Mesenteric fat pad (tissue), 1 donor: ENCODE results near the gene ULK3. TPM values are rescaled to one million over a fixed set of nuclear protein-coding genes. Genes with fewer than 3 reads are reported as not detected.

Experiments used
- DNase-seq: peaks from one replicate; pipeline ENCODE4 v3.0.0-alpha.2; 2020; ENCODE audit warnings: low spot score
- total RNA-seq: library from RNA; stranded (reverse); fragmentation: NEBNext Ultra II Directional; extraction: Animal tissue kit (Norgen Biotek cat#: 25700); gene quantifications from one replicate; pipeline ENCODE4 v1.2.1, GENCODE V29; 2021
- donor health status: DM: yes; HTN: yes; CAD: no.

The ULK3 gene
- total RNA-seq, 1 donor from 2014 or later = 31.5 TPM

- no peak for DNase-seq
Observed at GRCh38 chr15:74799856-74800558, 42.9 kb downstream of the ULK3 start.

DNA sequence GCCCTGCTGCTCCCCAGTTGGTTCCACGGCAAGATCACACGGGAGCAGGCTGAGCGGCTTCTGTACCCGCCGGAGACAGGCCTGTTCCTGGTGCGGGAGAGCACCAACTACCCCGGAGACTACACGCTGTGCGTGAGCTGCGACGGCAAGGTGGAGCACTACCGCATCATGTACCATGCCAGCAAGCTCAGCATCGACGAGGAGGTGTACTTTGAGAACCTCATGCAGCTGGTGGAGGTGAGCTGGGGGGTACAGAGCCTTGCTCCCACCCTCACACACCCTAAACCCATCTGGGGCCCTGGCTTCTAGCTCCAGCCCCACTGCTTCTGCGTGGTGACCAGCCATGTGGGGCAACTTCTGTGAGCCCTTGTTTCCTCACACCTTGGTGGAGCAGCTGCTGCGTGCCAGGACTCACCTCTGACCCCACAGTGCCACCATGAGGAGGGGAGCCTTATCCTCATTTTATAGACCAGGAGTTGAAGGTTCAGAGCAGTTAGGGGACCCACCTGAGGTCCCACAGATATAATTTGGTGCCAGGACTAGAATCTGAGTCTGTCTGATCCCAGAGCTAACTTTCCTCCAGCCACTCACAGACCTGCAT, 43.6 kb downstream of the ULK3 start:
- no peak for DNase-seq

DNA sequence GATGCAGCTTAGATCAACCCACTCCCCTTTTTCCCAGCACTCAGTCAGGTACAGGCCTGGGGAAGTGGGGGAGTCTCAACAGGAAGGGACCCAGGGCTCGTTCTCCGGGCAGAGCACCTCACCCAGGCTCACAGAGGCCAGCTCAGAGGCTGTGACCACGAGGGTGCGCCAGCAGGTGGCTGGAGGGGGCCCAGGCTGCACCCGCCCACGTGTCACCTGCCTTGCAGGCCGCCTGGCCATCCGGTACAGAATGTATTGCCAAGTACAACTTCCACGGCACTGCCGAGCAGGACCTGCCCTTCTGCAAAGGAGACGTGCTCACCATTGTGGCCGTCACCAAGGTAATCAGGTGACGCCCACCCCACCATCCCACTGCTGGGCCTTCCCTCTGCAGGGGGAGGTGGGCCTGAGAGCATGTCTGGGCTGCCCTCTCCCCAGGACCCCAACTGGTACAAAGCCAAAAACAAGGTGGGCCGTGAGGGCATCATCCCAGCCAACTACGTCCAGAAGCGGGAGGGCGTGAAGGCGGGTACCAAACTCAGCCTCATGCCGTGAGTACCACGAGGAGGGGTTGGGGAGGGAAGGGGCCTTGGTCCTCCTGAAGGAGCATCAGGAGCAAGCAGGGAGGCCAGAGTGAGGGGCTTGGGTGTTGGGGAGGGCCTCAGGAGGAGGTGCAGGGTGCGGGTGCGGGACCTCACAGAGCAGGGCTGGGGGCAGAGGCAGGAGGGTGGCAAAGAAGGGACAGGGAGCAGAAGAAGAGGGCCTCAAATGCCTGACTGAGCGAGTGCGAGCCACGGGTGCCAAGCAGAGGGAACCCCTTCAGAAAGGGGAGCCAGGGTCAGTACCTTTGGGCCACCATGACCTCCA, 44.3 kb downstream of the ULK3 start:
- no peak for DNase-seq

DNA sequence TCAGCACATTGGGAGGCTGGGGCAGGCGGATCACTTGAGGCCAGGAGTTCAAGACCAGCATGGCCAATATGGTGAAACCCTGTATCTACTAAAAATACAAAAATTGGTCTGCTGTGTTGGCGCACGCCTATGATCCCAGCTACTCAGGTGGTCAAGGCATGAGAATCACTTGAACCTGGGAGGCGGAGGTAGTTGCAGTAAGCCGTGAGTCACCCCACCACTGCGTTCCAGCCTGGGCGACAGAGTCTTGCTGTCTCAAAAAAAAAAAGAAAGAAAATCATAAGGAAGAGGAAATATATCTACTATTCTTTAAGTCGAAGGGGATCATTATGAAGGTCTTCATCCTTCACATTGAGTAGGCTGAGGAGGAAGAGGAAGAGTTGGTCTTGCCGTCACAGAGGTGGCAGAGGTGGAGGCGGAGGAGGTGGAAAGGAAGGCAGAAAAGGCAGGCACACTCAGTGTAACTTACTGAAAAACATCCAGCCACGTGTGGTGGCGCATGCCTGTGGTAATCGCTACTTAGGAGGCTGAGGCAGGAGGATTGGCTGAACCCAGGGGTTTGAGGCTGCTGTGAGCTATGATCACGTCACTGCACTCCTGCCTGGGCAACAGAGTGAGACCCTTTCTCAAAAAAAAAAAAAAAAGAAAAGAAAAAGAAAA, 46.9 kb downstream of the ULK3 start:
- no peak for DNase-seq

DNA sequence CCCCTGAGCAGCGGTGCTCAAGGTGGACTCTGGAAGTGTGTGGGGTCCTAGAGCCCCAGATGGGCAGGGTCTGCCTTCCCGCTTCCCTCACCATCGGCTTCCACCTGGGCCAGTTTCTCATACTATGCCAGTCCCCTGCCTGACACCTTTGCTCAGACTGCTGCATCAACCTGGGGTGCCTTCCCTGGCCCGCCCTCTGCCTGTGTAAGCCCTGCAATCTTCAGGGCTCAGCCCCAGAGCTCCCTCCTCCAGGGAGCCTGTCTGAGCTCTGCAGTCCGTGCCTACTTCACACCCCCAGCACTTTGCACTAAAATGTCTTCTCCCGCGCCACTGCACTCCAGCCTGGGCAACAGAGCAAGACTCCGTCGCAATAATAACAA, 48.0 kb downstream of the ULK3 start:
- DNase-seq = no peak

GRCh38 chr15:74794248-74794969, 48.5 kb downstream of the ULK3 start:
- no peak for DNase-seq

DNA sequence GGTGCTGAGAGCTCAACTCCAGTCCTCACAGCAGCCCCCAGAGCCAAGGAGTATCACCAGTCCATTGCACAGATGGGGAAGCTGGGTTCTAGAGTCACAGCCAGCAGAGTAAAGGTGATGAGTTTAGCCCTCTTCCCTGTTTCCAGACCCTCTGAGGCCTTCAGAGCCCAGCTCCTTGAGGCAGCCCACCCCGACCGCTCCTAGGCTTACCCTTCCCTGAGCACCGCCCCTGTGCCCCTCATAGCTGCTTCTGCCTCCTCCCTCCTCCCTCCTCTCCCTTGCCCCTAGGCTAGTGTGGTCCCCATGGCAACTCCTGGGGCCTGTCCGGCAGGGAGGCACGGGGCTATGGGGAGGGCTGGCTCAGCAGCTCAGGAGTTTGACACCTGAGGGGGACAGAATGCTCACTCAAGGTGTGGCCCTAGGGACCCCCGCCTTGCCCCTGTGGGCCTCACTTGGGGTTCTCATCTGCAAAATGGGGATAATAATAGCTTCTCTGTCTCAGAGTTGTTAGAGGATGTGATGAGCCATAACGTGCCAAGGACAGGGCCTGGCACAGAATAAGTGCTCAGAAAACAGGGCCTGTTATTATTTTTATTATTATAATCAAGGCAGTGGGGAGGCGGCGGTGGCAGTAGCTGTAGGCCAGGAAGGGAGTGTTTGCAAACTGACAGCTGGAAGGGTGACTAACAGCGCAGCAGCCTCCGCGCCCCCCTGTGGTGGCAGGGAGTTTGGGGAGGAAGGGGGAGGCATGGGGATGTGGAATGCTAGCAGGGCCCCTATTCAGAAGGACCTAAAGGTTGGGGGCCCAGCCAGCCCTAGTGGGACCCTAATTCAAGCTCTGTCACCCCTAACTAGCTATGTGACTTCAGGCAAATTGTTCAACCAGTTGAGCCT, 49.6 kb downstream of the ULK3 start:
- DNase-seq = no peak

GRCh38 chr15:74792227-74793016, 50.5 kb downstream of the ULK3 start:
- no peak for DNase-seq

DNA sequence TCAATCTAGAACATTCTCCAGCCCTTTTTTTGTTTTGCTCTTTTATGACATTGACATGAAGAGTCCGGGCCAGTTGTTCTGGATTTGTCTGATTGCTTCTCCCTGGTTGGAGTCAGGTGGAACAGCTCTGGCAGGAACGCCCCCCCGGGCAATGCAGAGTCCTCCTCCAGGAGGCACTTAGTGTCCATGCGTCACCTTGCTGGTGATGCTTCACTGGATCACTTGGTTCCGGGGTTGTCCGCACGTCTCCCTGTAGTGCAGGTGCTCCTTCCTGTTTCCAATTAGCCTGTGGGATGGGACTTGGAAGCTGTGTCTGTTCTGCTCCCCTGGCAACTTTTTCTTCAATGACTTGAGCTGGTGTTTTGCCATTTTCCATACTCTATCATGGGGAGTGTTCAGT, 51.3 kb downstream of the ULK3 start:
- no peak for DNase-seq

DNA sequence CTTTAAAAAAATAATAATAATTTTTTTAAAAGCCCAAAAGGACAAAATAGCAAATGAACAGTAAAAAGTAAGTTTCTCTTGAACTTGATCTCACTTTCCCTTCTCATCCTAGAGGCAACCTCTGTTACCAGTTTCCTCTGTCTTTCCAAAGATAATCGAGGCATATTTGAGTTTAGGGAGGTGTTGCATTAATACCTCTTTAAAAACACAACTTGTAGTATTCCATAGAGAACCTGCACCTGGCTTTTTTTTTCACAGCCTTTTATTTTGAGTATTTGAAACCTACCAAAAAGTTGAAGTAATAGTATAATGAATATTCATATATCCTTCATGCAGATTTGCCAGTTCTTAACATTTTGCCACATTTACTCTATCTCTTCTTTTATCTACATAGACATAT, 51.9 kb downstream of the ULK3 start:
- no peak for DNase-seq

GRCh38 chr15:74790080-74790916, 52.7 kb downstream of the ULK3 start:
- DNase-seq = no peak

DNA sequence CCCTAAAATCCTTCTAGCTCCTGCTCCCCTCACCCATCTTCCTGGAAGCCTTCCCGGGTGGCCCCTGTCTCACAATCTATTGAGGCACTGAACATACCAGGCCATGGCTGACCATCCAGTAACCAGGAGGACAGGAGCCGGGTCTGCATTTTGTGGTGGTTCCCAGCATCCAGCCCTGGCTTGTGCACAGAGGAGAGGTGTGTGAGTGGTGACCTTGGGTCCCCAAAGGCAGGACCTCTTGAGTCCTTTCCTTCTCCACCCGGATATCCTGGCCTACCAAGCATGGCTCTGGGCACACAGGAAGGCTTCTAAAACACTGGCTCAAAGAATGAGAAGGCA, 53.2 kb downstream of the ULK3 start:
- no peak for DNase-seq

DNA sequence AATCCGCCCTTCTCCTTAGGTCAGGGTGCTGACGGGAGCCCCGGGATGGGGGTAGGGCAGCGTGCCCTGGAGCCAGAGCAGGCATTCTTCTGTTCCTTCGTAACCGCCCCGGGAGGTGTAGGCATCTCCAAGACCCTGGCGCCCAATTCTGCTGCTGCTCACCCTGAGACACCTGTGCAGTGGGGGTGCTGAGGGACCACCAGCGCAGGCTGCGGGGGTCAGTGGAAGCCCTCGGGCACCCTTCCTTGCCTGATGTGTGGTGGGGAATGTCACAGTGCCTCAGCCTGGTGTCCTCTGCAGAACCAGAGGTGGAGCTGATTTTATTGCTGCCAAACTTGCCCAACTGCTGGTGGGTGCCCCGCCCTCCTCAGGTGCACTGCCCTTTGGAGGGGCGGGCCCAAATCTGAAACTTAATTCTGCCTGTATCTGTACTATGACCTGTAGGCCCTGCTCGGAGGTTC, 53.8 kb downstream of the ULK3 start:
- DNase-seq = no peak

- no peak for DNase-seq
Observed at GRCh38 chr15:74788683-74789151, 54.2 kb downstream of the ULK3 start.

GRCh38 chr15:74788042-74788682, 54.8 kb downstream of the ULK3 start:
- no peak for DNase-seq

- no peak for DNase-seq
Observed at GRCh38 chr15:74787251-74788041, 55.5 kb downstream of the ULK3 start.
